HepG2 (cell line): ENCODE measurements around the gene METAP1D. TPM values are rescaled to one million over a fixed set of nuclear protein-coding genes. Genes with fewer than 3 reads are reported as not detected.

ENCODE experiments used
- CC2D1A ChIP-seq: sonication (generic); formaldehyde crosslinking; IDR thresholded peaks from 2 replicates; pipeline ENCODE4 v1.8.1; 2023; ENCODE audit warnings: mild to moderate bottlenecking, missing genetic modification reagents
- DPF2 ChIP-seq: sonication (generic); formaldehyde crosslinking; IDR thresholded peaks from 2 replicates; pipeline ENCODE4 v1.4.0; 2020; ENCODE audit warnings: mild to moderate bottlenecking, low read depth, missing genetic modification reagents, borderline replicate concordance
- GLMP ChIP-seq: sonication (generic); formaldehyde crosslinking; IDR thresholded peaks from 2 replicates; pipeline ENCODE4 v1.9.0; 2021; ENCODE audit warnings: missing genetic modification reagents, mild to moderate bottlenecking, borderline replicate concordance
- HIC2 ChIP-seq: sonication (generic); formaldehyde crosslinking; IDR thresholded peaks from 2 replicates; pipeline ENCODE4 v1.9.0; 2022; ENCODE audit warnings: low read depth, missing genetic modification reagents
- JDP2 ChIP-seq: sonication (generic); formaldehyde crosslinking; IDR thresholded peaks from 2 replicates; pipeline ENCODE4 v1.8.1; 2022; ENCODE audit warnings: missing genetic modification reagents, borderline replicate concordance
- REST ChIP-seq, 2 experiments: IDR thresholded peaks; 2 replicates each; pipeline ENCODE4 v1.6.1; 2011 to 2012; ENCODE audit warnings: low read length in 2 of 2, borderline replicate concordance in 1 of 2, low read depth in 1 of 2, mild to moderate bottlenecking in 1 of 2, moderate library complexity in 1 of 2
- RXRA ChIP-seq: sonication (generic); formaldehyde crosslinking; IDR thresholded peaks from 2 replicates; pipeline ENCODE4 v1.5.1; 2020; ENCODE audit warnings: missing genetic modification reagents
- ZBTB1 ChIP-seq: sonication (generic); formaldehyde crosslinking; IDR thresholded peaks from 2 replicates; pipeline ENCODE4 v1.4.0; 2020; ENCODE audit warnings: missing genetic modification reagents, borderline replicate concordance
- ZBTB42 ChIP-seq: sonication (generic); formaldehyde crosslinking; IDR thresholded peaks from 2 replicates; pipeline ENCODE4 v1.5.0; 2020; ENCODE audit warnings: mild to moderate bottlenecking, missing genetic modification reagents
- ZNF180 ChIP-seq: sonication (generic); formaldehyde crosslinking; IDR thresholded peaks from 2 replicates; pipeline ENCODE4 v1.4.0; 2020; ENCODE audit warnings: low read depth, missing genetic modification reagents, borderline replicate concordance
- ZNF232 ChIP-seq: sonication (generic); formaldehyde crosslinking; IDR thresholded peaks from 2 replicates; pipeline ENCODE4 v1.4.0; 2020; ENCODE audit warnings: missing genetic modification reagents, borderline replicate concordance
- ZNF784 ChIP-seq: sonication (generic); formaldehyde crosslinking; IDR thresholded peaks from 2 replicates; pipeline ENCODE4 v1.5.1; 2020; ENCODE audit warnings: missing genetic modification reagents, mild to moderate bottlenecking, borderline replicate concordance
- ZNF792 ChIP-seq: IDR thresholded peaks from 2 replicates; pipeline ENCODE4 v1.6.1; 2016
- polyA plus RNA-seq, 8 experiments: library from polyadenylated mRNA; depleted of rRNA in 3 of 8; stranded (reverse) in 7 of 8; unstranded in 1 of 8; fragments of >200 nt; fragmentation: Illumina TruSeq in 4 of 8; extraction: Trizol in 4 of 8; gene quantifications; 2 replicates each; pipeline versions ENCODE4 v1.2.1 to v1.2.3, GENCODE V29; 2011 to 2016; ENCODE audit warnings: low read depth in 4 of 8, missing spikeins in 1 of 8, mixed read lengths in 1 of 8; ENCODE audit not compliant: insufficient read depth in 1 of 8
- total RNA-seq, 5 experiments: library from RNA; depleted of rRNA; stranded (reverse); fragments of >200 nt; fragmentation: Illumina TruSeq; extraction: Trizol; gene quantifications; 2 replicates each; pipeline ENCODE4 v1.2.3, GENCODE V29; 2016; ENCODE audit warnings: low read depth in 1 of 5
- TF ChIP-seq, protein P1 (sequence below): sonication (generic); formaldehyde crosslinking; IDR thresholded peaks from 2 replicates; pipeline ENCODE4 v1.5.0; 2020; ENCODE audit warnings: mild to moderate bottlenecking, missing genetic modification reagents

The METAP1D gene
- total and polyA plus RNA-seq, 2 of the 13 experiments (the other 11 are each of a cell fraction or from before 2014, with no cell fraction given): 14.7 to 21.6 TPM

DNA sequence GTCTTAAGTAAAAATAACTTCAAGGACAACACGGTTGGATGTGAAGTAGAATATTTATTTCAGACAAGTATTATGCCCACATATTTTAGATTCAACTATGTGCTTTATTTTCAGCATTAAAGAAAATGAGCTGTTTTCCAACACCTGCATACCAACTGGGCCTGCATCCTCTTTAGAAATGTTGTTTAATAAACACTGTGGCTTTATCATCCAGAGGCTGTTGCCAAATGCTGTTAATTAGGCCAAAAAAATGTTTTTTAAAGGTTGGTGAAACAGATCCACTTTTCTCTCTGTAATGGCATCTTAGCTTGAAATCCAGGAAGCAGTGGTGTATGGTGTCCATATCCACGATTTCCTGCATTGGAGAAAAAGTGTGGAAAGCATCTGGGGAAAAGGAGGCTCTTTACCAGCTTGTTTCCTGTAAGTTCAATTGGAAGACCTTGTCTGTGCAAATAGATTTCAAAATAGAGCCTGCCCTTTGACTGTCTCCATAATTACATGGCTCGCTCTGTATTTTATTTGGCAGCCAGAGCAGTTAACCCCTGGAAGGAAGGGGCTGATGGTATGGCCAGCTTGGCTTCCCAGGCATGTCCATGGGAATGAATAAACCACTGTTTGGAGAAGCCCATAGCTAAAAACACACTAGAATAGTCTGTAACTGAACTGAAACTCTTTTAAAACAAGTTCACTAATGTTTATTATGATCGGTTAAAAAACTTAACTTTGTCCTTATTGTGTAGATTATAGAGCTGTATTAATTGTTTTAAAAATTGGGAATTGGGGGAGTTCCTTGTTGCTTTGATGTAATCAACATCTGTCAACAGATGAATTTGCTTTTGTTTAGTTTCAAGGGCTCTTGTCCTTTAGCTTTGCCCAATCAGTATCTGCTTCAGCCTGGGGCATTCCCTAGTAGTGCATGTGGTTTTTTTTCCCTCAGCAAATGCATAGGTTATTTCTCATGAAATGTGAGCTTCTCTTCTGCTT lies 52.5 kb downstream of the METAP1D start (continued):
- TF ChIP-seq ZNF784 (CRISPR knock-in tag): no peak
- no peak for TF ChIP-seq GLMP (CRISPR knock-in tag)
- TF ChIP-seq DPF2 (CRISPR knock-in tag): peak; percentile 95
- no peak for TF ChIP-seq CC2D1A
- no peak for TF ChIP-seq ZNF180 (CRISPR knock-in tag)
- TF ChIP-seq ZNF792 (CRISPR knock-in tag): peak; percentile 75
- TF ChIP-seq ZNF232 (CRISPR knock-in tag): peak; percentile 34; the same call in 1 of the 2 replicates
- TF ChIP-seq HIC2 (CRISPR knock-in tag): no peak
- TF ChIP-seq RXRA (CRISPR knock-in tag): peak; percentile 73; the same call in 1 of the 2 replicates
- peak in 1 of 2 experiments; percentile 75; a peak in 2 of 4 replicates for TF ChIP-seq REST (IDR thresholded peaks at IDR 0.05; ENCODE audit: borderline replicate concordance in 1 of 2, low read depth in 1 of 2, low read length in 2 of 2)
- no peak for TF ChIP-seq ZBTB1
- peak; percentile 78; the same call in 1 of the 2 replicates for TF ChIP-seq ZBTB42
- TF ChIP-seq, protein P1, sequence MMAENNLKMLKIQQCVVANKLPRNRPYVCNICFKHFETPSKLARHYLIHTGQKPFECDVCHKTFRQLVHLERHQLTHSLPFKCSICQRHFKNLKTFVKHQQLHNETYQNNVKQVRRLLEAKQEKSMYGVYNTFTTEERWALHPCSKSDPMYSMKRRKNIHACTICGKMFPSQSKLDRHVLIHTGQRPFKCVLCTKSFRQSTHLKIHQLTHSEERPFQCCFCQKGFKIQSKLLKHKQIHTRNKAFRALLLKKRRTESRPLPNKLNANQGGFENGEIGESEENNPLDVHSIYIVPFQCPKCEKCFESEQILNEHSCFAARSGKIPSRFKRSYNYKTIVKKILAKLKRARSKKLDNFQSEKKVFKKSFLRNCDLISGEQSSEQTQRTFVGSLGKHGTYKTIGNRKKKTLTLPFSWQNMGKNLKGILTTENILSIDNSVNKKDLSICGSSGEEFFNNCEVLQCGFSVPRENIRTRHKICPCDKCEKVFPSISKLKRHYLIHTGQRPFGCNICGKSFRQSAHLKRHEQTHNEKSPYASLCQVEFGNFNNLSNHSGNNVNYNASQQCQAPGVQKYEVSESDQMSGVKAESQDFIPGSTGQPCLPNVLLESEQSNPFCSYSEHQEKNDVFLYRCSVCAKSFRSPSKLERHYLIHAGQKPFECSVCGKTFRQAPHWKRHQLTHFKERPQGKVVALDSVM (CRISPR knock-in tag): peak; percentile 61; the same call in 1 of the 2 replicates
- no peak for TF ChIP-seq JDP2 (CRISPR knock-in tag)
